RWPE1 (cell line): Measurements from ENCODE around the gene DEDD.

Source experiments
- CTCF ChIA-PET: fragments of 350-600 bp; sonication (Branson Sonifier 250); formaldehyde crosslinking; extraction: SDS; loops from one replicate; lab custom pipeline; 2021; lab: Yijun Ruan, JAX
- POLR2A ChIA-PET: fragments of 400-600 bp; formaldehyde crosslinking; extraction: SDS; loops from one replicate; lab custom pipeline; 2020; ENCODE audit warnings: antibody characterized with exemption; ENCODE audit not compliant: low non-redundant PET; lab: Yijun Ruan, JAX
- DNase-seq: peaks from one replicate; pipeline ENCODE4 v3.0.0; 2012; ENCODE audit warnings: low spot score
- H3K27ac ChIP-seq: fragments of 450-650 bp; 2 replicates; pipeline ENCODE4 v1.5.1; 2017
- TF ChIP-seq, protein P1 (sequence below): fragments of 450-650 bp; conservative IDR thresholded peaks from 2 replicates; pipeline ENCODE4 v1.5.1; 2017; ENCODE audit warnings: low read depth, mild to moderate bottlenecking

DEDD gene

DNA sequence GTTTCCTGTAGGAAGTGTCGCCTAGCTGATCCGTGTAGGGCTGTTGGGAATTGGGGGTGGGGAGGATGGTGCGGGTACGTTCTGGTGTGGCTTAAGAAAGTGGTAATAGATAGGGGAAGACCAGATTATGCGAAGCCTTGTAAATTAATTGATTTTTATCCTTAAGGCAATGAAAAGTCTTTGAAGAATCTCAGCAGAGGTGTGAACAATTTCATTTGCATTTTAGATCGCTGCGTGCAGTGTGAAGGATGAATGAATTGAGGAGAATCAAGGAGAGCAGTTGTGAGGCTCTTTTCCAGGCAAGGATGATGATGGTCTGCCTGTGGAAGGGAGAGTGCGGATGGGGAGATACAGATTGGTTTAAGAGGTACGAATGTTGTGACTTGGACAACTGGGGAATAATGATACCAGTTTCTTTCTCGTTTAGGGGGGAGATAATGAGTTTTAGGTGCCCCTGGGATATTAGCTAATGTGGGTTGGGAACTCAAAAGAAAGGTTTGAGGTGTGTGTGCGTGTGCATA, 813 bp upstream of the DEDD start:
- peak; percentile 30 for DNase-seq
- peak overlapping the region; percentile 98 for H3K27ac ChIP-seq
- ChIA-PET POLR2A (interaction anchor here (0.6 kb wide), 2 partner anchors 11 to 113 kb away, joined by 3 to 6 read pairs; no protein-coding TSS in a partner anchor), CTCF (no interaction called here)
- TF ChIP-seq, protein P1, sequence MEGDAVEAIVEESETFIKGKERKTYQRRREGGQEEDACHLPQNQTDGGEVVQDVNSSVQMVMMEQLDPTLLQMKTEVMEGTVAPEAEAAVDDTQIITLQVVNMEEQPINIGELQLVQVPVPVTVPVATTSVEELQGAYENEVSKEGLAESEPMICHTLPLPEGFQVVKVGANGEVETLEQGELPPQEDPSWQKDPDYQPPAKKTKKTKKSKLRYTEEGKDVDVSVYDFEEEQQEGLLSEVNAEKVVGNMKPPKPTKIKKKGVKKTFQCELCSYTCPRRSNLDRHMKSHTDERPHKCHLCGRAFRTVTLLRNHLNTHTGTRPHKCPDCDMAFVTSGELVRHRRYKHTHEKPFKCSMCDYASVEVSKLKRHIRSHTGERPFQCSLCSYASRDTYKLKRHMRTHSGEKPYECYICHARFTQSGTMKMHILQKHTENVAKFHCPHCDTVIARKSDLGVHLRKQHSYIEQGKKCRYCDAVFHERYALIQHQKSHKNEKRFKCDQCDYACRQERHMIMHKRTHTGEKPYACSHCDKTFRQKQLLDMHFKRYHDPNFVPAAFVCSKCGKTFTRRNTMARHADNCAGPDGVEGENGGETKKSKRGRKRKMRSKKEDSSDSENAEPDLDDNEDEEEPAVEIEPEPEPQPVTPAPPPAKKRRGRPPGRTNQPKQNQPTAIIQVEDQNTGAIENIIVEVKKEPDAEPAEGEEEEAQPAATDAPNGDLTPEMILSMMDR: no peak

GRCh38 chr1:161131523-161132409, 701 bp downstream of the DEDD start:
- DNase-seq: peak; percentile 36
- TF ChIP-seq, protein P1: no peak
- POLR2A ChIA-PET: no interaction called here
- peak overlapping the region; percentile 98 for H3K27ac ChIP-seq
- CTCF ChIA-PET: no interaction called here

- DNase-seq: no peak
- POLR2A ChIA-PET: no interaction called here
- CTCF ChIA-PET: no interaction called here
- H3K27ac ChIP-seq: no peak overlapping the region
- TF ChIP-seq, protein P1: no peak
Observed at GRCh38 chr1:161130266-161130665, 2.2 kb downstream of the DEDD start.

DNA sequence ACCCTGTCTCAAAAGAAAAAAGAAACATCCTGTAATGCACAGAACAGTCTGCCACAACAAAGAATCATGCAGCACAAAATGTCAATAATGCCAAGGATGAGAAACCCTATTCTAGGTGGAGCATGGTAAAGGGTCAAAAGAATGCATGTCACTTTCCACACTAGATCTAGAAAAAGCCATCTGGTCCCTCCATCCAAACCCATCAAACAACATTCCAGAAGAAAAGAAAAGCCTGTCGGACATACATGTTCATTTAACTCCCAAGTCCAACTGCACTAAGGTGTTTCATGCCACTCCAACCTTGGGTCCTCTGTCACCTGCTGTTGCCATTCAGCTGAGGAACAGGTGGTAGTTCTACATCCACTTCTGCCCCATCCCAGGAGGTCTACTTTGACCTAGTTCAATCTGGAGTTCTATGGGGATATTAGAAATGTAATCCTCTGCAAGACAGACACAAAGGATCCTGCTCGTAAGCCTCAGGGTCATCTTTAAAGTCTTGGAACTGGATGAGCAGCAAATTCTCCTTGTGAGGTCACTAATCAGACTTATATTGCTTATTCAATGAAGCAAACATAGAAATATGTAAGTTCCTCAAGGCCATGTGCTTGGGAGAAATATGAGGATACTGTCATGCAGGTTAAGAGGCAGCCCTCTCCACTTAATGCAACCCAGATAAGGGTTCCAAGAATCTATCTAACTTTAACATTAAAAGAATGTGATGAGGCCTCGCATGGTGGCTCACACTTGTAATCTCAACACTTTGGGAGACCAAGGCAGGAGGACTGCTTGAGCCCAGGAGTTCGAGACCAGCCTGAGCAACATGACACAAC, 3.7 kb downstream of the DEDD start:
- ChIA-PET POLR2A (no interaction called here), CTCF (no interaction called here)
- DNase-seq: no peak
- no peak overlapping the region for H3K27ac ChIP-seq
- TF ChIP-seq, protein P1: no peak

GRCh38 chr1:161127649-161128048, 4.8 kb downstream of the DEDD start:
- CTCF ChIA-PET: no interaction called here
- POLR2A ChIA-PET: no interaction called here
- no peak overlapping the region for H3K27ac ChIP-seq
- TF ChIP-seq, protein P1: no peak
- no peak for DNase-seq

DNA sequence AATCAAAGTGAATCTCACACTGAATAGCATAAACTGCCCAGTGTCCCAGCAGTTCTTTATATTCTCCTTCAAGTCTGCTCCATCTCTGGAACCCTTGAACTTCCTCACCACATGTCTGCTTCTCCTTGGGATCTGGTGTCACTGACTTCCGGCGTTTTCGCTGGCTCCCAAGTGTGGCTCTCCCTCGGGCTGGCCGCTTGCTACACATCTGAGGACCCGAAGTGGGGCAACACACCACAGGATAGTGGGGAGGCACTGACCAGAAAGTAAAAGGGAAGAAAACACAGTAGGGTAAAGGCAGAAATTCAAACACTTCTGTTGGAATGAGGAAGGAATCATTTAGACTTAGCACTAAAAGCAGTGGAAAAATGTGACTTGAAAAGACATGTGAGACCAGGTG, 9.5 kb downstream of the DEDD start:
- ChIA-PET CTCF (no interaction called here), POLR2A (no interaction called here)
- no peak for DNase-seq
- H3K27ac ChIP-seq: peak overlapping the region; percentile 50
- TF ChIP-seq, protein P1: no peak
